OCI-LY1 (cell line): Measurements from ENCODE around the gene ATG14.

Experiments
- EZH2 ChIP-seq: fragments of 200-600 bp; sonication (generic), shearing (Covaris generic); IDR thresholded peaks from 2 replicates; pipeline ENCODE4 v1.8.0; 2017; ENCODE audit warnings: borderline replicate concordance, mixed run types, mild to moderate bottlenecking, antibody characterized with exemption, low read length, moderate library complexity, mixed read lengths
- TF ChIP-seq, protein P1 (sequence below): fragments of 200-600 bp; sonication (generic), shearing (Covaris generic); IDR thresholded peaks from 2 replicates; pipeline ENCODE4 v1.5.1; 2017; ENCODE audit warnings: mild to moderate bottlenecking, antibody characterized with exemption, low read length, moderate library complexity, mixed read lengths

DNA sequence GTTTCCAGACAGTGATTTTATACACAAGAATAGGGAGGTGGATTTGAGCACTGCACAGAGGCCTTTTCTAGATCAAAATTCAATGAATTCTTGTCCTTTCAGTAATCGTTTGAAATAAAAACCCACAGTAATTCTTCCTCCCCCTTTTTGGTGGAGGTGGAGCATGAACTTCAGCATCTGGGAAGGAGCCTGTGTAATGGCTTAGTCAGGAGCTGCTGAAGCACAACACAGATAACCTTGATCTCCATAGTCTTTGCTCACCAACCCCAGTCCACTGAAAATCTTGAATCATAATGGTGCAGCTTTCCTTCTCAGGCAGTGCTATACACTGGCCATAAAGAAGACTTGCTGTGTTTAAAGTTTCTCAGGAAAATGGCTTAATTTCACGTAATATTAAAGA, 35.2 kb upstream of the ATG14 start:
- TF ChIP-seq, protein P1, sequence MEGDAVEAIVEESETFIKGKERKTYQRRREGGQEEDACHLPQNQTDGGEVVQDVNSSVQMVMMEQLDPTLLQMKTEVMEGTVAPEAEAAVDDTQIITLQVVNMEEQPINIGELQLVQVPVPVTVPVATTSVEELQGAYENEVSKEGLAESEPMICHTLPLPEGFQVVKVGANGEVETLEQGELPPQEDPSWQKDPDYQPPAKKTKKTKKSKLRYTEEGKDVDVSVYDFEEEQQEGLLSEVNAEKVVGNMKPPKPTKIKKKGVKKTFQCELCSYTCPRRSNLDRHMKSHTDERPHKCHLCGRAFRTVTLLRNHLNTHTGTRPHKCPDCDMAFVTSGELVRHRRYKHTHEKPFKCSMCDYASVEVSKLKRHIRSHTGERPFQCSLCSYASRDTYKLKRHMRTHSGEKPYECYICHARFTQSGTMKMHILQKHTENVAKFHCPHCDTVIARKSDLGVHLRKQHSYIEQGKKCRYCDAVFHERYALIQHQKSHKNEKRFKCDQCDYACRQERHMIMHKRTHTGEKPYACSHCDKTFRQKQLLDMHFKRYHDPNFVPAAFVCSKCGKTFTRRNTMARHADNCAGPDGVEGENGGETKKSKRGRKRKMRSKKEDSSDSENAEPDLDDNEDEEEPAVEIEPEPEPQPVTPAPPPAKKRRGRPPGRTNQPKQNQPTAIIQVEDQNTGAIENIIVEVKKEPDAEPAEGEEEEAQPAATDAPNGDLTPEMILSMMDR, result no peak
- TF ChIP-seq EZH2, result no peak
